HG03025 (cell line): ENCODE data around the gene PRR23E.

Experiments used
- ATAC-seq: cut with Tn5 transposase; IDR thresholded peaks from one replicate; pipeline ENCODE4 v1.9.1; 2021; ENCODE audit warnings: mild to moderate bottlenecking, moderate library complexity; ENCODE audit not compliant: unreplicated experiment, low FRiP score

The PRR23E gene

DNA sequence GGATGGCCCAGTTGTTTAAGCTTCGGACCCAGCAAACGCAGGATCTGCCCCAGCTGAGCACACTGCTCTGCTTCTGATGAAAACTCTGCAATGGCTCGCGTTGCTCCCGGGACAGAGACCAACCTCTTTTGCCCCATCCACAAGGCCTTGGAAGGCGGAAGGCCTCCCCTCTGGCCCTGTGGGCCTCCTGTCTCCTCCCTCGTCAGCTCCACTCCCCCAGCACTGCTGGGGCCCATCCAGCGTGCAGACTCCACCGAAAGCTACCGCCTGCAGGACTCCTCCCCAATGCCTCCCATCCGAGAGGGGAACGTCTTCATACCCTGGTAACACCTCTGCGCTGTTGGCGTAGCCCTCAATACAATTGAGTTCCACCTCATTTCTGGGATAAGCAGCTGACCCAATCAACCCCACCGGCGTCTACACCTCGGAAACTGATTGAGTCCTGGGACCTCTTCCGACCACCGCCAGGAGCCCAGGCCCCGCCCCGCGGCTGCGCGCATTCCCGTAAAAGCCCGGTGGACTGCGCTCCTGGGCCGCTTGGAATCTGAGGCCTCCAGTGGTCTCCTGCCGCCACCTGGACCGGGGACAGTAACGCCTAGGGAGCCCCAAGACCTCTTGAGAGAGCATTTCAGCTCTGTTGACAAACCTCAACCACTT is at the start of gene PRR23E:
Gene PRR23E (plus strand): TSS at position 556 of the 657 bp plus-strand sequence. CDS start 3,555 bp downstream, outside the sequence.
- ATAC-seq: no peak

DNA sequence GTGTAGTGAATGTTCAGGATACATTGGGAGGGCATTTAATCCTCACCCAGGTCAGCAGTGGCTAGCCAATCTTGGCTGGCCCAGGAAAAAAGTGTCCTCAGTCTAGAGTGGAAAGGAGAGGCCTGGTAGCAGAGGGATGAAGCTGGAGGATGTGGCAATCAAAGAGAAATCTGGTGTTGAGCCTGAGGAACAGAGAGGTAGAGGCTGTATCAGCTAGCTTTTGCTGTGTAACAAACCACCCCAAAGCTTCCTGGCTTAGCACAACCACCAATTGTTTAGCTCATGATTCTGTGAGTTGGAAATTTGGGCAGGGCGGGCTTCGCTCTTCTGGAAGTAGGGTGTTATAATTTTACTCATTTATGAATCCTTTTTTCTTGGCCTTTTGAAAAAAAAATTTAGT is 49.8 kb upstream of the PRR23E start:
- ATAC-seq: no peak

DNA sequence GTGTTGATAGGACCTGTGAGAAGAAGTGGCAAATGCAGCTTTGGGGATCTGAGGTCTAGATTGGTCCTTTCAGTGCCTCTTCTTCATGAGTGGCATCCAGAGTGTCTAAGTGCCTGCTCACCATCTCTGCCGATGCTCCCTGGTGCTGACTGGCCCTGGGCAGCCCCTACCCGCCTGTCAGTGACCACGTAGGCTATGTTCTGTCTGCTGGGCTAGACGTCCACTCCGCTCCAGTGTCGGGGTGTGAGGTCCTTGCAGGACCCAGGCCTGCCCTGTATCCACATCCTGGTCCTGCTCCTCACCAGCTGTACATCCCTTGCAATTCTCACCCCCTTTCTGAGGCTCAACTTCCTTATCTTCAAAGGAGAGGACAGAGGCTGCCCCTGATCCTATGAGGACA is 48.3 kb upstream of the PRR23E start:
- no peak for ATAC-seq

DNA sequence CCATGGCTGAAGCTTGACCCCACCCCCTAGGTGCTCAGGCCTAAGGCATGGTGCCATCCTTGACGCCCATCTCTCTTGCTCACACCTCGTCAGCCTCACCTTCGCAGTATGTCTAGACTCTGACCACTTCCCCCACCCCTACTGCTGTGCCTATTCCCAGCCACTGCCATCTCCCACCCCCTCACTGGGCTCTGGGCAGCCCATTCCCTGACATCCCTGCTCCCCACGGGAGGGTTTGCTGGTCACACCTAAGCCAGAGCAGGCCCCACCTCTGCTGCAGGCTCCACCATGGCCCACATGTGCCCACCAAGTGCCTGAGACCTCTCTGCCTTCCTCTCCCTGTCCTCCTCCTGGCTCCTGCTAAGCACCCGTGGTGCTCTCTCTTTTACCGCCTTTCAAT is 47.7 kb upstream of the PRR23E start:
- no peak for ATAC-seq

GRCh38 chr3:127147291-127147885 is 45.5 kb upstream of the PRR23E start:
- ATAC-seq: no peak

DNA sequence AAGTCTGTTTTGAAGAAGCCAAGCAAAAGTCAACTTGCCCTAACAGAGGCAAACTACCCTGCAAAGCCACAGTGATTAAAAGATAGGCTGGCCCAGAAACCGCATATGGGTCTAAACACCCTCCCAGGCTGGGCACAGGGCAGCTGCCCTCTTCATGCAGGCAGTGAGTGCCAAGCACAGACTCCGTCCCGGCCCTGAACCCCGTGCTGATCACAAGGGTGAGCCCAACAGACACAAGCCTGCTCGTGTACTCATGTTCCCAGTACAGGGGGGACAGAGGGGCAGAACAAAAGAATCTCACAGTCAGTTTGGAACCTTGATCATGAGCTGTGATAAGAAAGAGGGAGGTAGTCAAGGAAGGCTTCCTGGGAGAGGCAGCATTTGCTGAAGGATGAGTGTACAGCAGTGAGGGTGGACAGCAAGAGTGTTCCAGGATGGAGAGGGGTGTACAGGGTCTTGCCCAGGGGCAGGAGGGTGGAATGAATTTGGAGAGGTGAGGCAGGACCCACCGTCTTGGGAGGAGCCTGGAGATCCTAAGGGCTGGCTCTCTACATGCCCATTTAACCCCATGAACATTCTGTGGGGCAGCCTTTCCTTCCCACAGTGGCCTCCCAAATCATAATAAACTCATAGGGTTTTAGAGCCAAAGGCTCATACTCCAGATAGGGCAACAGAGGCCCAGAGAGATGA is 43.2 kb upstream of the PRR23E start:
- no peak for ATAC-seq

DNA sequence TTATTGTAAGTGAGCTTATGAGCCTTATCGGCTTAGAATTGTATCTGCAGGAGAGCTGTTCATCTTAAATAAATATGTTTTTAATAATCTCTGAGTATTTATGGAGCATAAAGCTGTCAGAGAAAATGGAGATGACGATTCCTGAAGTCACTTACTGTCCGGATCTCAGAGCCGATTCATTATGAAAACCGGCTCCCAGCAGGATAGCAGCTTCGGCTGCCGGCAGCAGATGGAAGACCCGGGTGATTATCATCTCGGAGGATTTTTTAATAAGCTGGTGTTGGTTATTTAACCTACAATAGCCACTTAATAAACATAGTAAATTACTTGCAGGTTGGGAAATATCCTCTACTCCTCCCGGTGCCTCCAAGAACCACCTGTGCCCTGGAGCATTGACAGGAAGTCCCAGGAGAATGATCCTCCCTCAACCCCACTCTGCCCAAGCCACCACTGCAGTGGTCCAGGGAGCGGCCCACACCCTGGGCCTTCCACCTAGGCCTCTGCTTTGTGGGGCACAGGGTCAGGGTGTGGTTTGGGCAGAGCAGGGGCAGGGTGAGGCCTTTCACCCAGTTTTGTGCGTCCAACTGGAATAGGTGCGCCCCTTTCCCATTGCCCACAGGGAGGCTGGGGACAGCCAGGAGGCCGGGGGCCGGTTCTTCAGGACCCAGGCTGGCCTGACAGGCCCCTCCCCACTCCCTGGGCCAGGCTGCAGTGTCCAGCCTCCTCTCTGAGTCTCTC is 42.2 kb upstream of the PRR23E start:
- ATAC-seq: no peak

GRCh38 chr3:127151251-127151564 is 41.7 kb upstream of the PRR23E start:
- no peak for ATAC-seq

DNA sequence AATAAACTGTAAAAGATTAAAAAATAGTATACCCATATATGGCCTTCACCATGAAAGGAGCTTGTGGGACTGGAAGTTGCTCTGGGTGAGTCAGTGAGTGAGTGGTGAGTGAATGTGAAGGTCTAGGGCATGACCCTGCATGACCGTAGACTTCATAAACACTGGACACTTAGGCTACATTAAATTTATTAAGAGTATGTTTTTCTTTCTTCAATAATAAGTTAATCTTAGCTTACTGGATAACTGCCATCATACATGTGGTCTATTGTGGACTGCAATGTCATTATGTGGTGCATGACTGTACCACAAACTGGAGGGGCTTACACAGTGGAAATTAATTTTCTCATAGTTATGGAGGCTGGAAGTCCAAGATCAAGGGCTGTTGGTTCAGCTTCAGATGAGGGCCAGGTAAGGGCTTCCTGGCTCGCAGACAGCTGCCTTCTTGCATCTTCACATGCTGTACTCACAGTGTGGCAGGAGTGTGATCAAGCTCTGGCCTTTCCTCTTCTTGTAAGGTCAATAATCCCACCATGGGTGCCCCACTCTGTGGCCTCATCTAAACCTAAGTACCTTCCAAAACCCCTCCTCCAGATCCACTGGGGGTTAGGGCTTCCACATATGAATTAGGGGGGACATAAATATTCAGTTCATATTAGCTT is 40.8 kb upstream of the PRR23E start:
- ATAC-seq: no peak

- no peak for ATAC-seq
Observed at GRCh38 chr3:127152684-127153505, 40.0 kb upstream of the PRR23E start.

DNA sequence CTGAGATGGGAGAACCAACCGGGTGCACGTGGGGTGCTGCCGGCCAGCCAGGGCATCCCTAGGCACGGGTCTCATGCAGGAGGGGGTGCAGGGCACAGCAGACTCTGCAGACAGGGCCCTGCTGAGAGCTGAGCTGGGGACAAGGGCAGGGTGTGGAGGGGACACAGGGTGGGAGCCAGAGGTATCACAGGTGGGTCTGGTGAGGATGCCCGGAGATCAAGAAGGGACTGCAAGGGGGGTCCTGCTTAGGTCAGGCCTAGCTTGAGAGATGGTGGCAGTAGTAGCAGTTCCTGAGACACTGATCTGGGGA is 39.5 kb upstream of the PRR23E start:
- no peak for ATAC-seq

DNA sequence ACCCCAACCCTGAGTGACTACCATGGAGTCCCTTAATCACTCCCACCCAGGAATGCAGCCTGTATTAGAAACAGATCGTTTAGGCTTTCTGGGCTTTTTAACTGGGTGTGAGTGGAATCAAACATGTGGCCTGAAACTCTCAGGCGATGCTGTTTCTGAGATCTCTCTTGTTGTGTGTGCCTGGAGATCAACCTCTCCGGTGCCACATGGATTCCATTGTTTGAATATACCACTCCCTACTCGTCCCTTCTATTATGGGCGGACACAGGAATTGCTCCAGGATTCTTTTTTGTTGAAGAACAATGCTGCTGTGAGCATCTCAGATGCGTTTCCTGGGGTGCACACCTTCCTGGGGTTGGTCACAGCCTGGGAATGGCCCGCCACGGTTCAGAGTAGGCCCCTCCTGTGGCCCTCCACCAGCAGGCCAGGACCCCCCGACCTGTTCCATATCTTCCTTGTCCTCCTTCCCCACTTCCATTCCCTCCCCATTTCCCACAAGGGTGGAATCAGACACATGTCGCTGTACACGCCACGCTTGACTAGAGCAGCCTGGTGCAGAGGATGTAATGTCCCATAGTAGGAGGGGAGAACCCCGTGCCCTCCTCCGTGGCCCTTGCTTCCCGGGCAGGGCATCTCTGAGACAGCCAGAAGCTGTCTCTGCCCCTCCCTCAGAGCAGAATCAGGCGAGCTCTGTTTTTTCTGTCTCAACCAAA is 36.4 kb upstream of the PRR23E start:
- no peak for ATAC-seq

- no peak for ATAC-seq
Observed at GRCh38 chr3:127157171-127157828, 35.6 kb upstream of the PRR23E start.

DNA sequence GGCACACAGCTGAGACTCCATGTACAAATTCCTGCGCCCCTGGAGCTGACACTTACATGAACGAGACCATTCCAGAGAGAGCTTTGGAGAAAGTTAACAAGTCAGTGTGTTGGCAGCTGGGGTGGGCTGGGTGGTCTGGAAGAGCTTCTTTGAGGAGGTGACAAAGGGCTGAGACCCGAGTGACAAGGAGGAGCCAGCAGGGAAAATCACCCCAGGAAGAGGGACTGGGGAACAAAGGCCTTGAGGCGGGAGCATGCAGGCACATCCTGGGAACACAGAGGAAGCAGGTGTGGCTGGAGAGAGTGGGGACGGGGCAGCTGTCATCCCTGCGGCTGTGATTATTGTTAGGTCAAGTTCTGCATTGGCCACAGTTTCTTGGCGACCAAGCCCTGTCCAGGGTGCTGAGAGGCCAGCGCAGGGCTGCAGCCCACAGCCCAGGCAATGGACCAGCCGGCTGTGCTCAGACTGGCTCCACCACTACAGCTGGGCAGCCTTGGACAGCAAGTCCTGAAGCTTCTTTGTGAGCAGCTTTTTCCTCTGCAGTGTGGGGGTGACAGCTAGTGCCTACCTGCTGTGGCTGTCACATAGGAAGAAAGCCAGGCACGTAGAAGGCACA is 34.2 kb upstream of the PRR23E start:
- ATAC-seq: no peak

- ATAC-seq: no peak
Observed at GRCh38 chr3:127159543-127159942, 33.4 kb upstream of the PRR23E start.

DNA sequence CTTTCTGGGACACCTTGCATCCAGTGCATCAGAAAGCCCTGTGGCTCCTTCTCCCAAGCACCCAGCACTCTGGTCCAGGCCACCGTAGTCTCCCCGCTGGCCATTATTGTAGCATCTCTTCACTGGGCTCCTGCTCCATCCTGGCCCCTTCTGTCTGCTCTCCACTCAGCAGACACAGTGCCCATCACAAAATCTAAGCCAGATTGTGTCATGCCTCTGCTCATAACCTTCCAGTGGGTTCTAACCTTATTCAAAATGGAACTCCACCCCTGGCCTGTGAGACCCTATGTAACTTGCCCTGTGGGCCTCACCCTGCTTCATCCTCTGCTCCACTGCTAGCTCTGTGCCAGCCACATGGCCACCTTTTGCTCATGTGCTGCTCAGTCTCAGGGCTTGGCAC is 31.7 kb upstream of the PRR23E start:
- ATAC-seq: no peak

DNA sequence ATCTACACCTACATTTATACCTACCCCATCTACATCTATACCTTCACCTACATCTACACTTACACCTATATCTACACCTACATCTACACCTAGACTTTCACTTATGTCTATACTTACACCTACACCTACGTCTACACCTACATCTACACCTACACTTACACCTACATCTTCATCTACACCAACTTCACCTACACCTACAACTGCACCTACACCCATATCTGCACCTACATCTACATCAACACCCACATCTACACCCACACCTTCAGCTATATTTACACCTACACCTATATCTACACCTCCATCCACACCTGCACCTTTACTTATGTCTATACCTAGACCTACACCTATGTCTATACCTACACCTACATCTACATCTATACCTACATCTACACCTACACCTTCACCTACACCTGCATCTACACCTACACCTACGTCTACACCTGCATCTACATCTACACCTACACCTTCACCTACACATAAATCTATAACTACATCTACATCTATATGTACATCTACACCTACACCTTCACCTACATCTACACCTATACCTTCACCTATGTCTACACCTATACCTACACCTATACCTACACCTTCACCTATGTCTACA is 30.9 kb upstream of the PRR23E start:
- ATAC-seq: no peak

DNA sequence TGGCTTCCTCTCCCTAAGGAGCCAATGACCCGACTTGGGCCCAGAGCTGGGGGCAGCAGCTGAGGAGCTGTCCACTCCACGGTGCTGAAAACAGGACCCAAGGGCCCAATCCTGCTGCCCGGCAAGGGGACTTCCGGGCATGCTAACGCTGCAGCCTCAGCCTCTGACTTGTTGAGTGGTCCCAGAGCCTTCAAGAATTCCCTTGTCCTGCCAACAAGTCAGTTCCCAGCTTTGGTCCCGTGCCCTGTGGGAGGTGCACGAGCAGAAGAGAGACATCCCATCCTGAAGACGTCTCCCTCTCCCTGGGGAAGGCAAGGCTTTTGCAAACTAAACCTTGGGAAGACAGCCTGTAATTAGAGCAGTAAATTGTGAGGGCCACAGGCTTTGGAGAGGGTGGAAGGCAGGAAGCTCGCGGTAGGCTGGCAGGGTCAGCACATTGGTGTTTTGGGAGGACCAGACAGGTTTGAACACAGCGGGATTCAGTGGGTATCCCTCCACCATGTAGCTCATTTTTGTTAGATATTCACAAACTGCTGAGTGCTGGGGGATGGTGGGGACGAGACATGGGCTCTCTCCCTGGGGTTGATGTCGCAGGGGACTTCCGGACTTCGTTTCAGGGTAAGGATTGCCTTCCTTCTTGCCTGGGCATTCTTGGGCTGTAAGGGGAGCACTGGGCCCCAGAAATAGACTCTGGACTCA is 29.8 kb upstream of the PRR23E start:
- no peak for ATAC-seq
